HG02840 (cell line): ENCODE measurements around the gene VSTM1.

Experiments
- ATAC-seq: cut with Tn5 transposase; IDR thresholded peaks from one replicate; pipeline ENCODE4 v1.9.1; 2021; ENCODE audit warnings: mild to moderate bottlenecking, moderate library complexity, moderate number of reproducible peaks; ENCODE audit not compliant: unreplicated experiment, low FRiP score

The VSTM1 gene

GRCh38 chr19:54013866-54014265, 49.8 kb downstream of the VSTM1 start:
- no peak for ATAC-seq

- ATAC-seq: no peak
These were observed 52.0 kb downstream of the VSTM1 start for GRCh38 chr19:54011507-54012211.

- no peak for ATAC-seq
These were observed 53.2 kb downstream of the VSTM1 start for GRCh38 chr19:54010474-54010873.

- ATAC-seq: no peak
These were observed 54.3 kb downstream of the VSTM1 start for GRCh38 chr19:54009440-54009839.

GRCh38 chr19:54002495-54003315, 61.0 kb downstream of the VSTM1 start:
- ATAC-seq: no peak

GRCh38 chr19:54001496-54001895, 62.2 kb downstream of the VSTM1 start:
- ATAC-seq: no peak

GRCh38 chr19:53999694-54000093, 64.0 kb downstream of the VSTM1 start:
- ATAC-seq: no peak

GRCh38 chr19:53998223-53998622, 65.5 kb downstream of the VSTM1 start:
- no peak for ATAC-seq

- ATAC-seq: no peak
These were observed 68.9 kb downstream of the VSTM1 start for GRCh38 chr19:53994811-53995210.

GRCh38 chr19:53993448-53993847, 70.2 kb downstream of the VSTM1 start:
- no peak for ATAC-seq

GRCh38 chr19:53992815-53993214, 70.9 kb downstream of the VSTM1 start:
- ATAC-seq: no peak

- no peak for ATAC-seq
These were observed 71.5 kb downstream of the VSTM1 start for GRCh38 chr19:53992211-53992610.

GRCh38 chr19:53991224-53992113, 72.2 kb downstream of the VSTM1 start, which contains the start of gene CACNG6:
TSS of gene CACNG6 (plus strand) at chr19:53991637. CDS start at chr19:53992878, 1,241 bp downstream.
- ATAC-seq: no peak
